PC-3 (cell line): ENCODE results near the gene LMOD3.

ENCODE experiments used
- EZH2 ChIP-seq: fragments of 300-600 bp; sonication (generic); IDR thresholded peaks from one replicate; pipeline ENCODE4 v1.6.1; 2017; ENCODE audit warnings: antibody characterized with exemption, mild to moderate bottlenecking, low read length; ENCODE audit not compliant: unreplicated experiment
- EZH2phosphoT487 ChIP-seq: fragments of 300-600 bp; sonication (generic); IDR thresholded peaks from 2 replicates; pipeline ENCODE4 v1.6.1; 2018; ENCODE audit warnings: mild to moderate bottlenecking, antibody characterized with exemption, low read length, borderline replicate concordance
- TF ChIP-seq, protein P1 (sequence below): fragments of 300-600 bp; sonication (generic); conservative IDR thresholded peaks from 2 replicates; pipeline ENCODE4 v1.5.1; 2017; ENCODE audit warnings: antibody characterized with exemption, low read depth, mild to moderate bottlenecking, low read length

DNA sequence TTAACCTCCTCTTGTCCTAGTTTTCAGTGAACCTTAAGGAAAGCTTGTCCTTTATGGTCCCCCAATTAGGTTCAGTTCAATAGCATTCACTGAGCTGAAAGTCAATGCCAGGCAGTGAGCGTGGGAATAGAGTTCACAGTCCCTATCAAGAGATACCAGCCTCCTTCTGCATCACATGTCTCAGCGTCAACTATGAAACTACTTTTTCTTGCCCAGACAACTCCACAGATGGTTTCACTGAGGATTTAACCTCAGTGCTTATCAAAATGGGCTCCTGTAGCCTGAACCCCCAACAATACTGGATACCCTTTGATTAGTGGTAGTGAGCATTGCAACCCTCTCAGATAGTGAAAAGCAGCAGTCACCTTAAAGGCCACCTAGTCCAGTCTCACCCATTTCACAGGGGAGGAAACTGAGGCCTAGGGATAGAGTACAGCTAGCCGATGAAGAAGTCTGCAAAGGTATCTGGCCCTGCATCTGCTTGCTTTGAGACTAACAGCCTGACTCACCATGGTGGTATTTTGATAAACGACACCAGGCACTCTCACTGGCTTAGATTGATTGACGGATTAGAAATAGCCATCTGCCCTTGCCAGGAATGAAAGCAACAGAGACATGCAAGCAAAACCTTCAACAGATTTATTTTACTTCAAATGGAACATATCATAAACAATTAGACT is 40.7 kb downstream of the LMOD3 start:
- TF ChIP-seq, protein P1, sequence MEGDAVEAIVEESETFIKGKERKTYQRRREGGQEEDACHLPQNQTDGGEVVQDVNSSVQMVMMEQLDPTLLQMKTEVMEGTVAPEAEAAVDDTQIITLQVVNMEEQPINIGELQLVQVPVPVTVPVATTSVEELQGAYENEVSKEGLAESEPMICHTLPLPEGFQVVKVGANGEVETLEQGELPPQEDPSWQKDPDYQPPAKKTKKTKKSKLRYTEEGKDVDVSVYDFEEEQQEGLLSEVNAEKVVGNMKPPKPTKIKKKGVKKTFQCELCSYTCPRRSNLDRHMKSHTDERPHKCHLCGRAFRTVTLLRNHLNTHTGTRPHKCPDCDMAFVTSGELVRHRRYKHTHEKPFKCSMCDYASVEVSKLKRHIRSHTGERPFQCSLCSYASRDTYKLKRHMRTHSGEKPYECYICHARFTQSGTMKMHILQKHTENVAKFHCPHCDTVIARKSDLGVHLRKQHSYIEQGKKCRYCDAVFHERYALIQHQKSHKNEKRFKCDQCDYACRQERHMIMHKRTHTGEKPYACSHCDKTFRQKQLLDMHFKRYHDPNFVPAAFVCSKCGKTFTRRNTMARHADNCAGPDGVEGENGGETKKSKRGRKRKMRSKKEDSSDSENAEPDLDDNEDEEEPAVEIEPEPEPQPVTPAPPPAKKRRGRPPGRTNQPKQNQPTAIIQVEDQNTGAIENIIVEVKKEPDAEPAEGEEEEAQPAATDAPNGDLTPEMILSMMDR, result no peak
- TF ChIP-seq EZH2phosphoT487 (no peak), EZH2 (no peak)
